HFF-Myc (cell line): ENCODE data around the gene NOP14.

ENCODE experiments used
- DNase-seq: peaks from one replicate; pipeline ENCODE4 v3.0.0-alpha.2; 2011; ENCODE audit warnings: low read depth; ENCODE audit errors: extremely low read depth
- H3K4me3 ChIP-seq: replicated peaks from 2 replicates; pipeline ENCODE4 v1.5.1; 2011; ENCODE audit warnings: low read depth, mild to moderate bottlenecking, control low read depth, low read length
- TF ChIP-seq, protein P1 (sequence below): IDR thresholded peaks from 2 replicates; pipeline ENCODE4 v1.5.1; 2012; ENCODE audit warnings: mild to moderate bottlenecking, low read depth, low read length, control low read depth; ENCODE audit errors: missing control alignments

Gene NOP14

DNA sequence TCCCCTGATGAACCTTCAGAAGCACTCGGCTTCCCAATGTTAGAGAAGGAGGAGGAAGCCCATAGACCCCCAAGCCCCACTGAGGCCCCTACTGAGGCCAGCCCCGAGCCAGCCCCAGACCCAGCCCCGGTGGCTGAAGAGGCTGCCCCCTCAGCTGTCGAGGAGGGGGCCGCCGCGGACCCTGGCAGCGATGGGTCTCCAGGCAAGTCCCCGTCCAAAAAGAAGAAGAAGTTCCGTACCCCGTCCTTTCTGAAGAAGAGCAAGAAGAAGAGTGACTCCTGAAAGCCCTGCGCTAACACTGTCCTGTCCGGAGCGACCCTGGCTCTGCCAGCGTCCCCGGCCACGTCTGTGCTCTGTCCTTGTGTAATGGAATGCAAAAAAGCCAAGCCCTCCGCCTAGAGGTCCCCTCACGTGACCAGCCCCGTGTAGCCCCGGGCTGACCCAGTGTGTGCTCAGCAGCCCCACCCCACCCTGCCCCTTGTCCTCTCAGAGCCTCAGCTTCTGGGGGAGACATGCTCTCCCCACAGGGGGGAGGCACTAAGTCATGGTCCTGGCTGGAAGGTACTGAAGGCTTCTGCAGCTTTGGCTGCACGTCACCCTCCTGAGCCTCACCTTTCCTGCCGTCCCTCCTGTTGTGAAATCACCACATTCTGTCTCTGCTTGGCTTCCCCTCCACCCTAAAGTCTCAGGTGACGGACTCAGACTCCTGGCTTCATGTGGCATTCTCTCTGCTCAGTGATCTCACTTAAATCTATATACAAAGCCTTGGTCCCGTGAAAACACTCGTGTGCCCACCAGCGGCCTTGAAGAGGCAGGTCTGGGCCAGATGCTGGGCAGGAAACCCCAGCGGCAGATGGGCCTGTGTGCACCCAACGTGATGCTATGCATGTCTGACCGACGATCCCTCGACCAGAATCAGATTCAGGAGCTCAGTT lies 34.7 kb downstream of the NOP14 start:
- TF ChIP-seq, protein P1, sequence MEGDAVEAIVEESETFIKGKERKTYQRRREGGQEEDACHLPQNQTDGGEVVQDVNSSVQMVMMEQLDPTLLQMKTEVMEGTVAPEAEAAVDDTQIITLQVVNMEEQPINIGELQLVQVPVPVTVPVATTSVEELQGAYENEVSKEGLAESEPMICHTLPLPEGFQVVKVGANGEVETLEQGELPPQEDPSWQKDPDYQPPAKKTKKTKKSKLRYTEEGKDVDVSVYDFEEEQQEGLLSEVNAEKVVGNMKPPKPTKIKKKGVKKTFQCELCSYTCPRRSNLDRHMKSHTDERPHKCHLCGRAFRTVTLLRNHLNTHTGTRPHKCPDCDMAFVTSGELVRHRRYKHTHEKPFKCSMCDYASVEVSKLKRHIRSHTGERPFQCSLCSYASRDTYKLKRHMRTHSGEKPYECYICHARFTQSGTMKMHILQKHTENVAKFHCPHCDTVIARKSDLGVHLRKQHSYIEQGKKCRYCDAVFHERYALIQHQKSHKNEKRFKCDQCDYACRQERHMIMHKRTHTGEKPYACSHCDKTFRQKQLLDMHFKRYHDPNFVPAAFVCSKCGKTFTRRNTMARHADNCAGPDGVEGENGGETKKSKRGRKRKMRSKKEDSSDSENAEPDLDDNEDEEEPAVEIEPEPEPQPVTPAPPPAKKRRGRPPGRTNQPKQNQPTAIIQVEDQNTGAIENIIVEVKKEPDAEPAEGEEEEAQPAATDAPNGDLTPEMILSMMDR = no peak
- H3K4me3 ChIP-seq = no peak overlapping the region
- no peak for DNase-seq

DNA sequence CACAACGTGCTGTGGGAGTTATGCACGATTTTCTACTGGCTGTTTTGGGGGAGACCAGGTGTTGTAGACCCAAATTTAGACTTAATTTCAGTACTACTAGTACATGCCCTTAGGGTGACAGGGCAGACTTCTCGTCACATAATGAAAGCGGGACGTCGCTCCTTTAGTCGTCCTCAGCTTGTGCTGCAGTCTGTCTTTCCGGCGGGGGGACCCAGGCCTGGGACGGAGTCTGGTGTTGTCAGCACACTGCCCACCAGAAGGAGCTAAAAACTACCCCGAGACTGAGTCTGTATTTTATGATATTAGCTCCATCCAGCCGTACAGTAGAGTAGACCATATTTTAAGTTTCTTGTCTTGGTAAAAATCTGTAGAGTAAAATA lies 35.5 kb downstream of the NOP14 start:
- TF ChIP-seq, protein P1 = no peak
- DNase-seq = no peak
- H3K4me3 ChIP-seq = no peak overlapping the region

DNA sequence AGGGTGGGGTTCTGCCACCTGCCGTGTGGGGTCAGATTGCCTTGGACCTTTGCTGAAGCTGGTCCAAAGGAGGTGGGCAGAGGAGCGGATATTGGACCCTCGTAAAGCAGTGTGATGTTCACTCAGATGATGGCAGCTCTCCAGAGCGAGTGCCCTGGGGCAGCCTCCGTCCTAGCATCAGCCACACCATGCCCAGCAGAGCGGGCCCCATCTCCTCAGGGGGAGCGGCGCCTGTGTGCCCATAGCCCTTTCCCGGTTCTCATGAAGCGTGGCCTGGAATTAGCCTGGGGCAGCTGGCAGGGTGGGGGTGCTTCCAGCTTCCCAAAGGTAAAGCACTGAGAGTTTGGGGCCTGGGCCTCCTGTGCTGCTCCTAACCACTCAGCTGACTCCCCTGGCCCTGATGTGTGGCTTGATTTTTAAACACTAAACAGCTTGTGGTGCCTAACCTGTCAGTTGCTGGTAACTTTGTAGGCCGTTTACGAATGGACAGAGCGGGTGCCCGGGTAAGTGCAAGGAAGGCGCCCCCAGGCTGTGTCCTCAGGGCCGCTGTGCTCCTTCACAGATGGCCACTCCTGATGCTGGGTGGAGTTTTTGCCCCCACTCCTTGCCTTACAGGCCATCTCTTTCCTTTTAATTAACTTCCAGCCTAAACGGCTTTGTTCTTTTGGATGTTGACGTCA lies 36.0 kb downstream of the NOP14 start:
- TF ChIP-seq, protein P1 = no peak
- DNase-seq = no peak
- H3K4me3 ChIP-seq = no peak overlapping the region

DNA sequence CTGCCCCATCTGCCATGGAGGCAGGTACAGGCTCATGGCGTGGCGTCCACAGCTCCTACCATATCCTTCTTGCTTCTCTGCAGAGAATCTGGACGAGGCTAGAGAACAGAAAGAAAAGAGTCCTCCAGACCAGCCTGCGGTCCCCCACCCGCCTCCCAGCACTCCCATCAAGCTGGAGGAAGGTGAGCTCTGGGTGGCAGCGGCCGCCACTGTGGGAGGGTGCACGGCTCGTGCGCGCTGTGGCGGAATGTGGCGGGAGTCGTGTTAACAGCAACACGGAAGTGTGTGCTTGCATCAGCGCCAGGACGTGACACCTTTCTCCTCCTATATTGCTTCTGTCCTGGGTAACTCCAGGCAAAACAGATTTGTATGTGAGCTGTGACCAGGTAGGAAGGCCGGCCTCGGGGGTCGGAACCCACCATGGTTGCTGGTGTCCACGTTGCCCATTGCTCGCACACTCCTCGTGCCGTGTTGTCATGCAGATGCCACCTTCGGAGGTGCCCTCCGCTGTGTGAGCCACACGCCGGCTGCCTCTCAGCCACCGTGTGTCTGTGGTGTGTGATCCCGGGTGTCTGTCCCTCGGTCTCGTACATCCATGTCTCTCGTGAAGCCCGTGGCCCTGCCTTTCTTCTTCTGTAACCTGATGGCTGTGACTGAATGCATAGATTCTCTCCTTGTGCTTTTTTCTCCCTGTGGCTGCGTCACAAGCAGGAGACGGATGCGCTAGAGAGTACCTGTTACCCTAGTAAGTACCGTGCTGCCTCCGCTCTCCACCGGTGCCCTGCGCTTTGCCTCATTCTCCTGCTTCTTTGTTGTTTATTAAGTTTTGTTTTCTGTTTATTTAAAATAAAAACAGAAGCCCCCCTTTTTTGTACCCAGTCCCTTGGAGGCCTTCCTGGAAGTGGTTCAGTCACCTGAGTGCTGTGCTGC lies 37.0 kb downstream of the NOP14 start:
- DNase-seq = no peak
- TF ChIP-seq, protein P1 = no peak
- H3K4me3 ChIP-seq = no peak overlapping the region

DNA sequence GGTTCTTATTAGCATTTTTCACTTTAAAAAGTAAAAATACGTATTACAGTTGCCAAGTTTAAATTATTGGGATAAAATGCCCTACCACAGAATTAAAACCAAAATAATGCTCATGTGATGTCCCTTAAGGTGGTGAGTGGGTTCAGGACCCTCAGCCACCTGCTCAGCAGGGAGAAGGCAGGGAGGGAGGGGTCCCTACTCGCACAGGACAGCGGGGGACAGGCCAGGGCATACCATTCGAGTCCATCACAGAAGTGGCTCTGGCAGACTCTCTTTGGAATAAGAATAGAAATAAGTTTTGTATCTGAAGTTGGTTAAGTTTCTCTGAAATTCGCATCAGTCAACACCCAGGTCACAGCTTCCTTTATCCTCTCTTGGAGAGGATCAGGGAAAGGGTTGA lies 37.7 kb downstream of the NOP14 start:
- DNase-seq = no peak
- TF ChIP-seq, protein P1 = no peak

DNA sequence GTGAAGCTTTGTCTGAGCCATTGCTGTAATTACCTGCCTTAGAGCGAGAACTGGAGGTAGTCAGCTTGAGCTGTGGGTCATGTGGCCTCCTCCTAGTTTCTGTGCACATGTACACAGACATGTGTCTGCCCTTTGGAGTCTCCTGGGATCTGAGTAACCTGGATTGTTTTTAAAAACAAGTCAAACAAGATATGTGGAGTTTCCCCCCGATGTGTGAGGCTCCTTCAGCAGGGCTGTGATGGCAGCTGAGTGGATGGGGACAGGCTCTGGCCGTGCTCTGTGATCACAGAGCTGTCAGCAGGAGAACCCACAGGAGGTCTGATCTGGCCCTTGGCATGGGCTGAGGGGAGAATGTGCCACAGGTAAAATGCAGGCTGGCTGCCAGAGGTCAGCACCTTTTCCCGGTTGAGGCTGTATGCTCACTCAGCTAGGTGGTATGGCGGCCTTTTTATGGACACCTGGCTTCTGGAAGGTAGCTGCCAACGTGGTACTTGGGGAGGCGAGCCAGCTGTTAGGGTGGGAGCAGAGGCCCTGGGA lies 38.4 kb downstream of the NOP14 start:
- TF ChIP-seq, protein P1 = no peak
- DNase-seq = no peak
- no peak overlapping the region for H3K4me3 ChIP-seq

More for the DNA sequence above, 37.7 kb downstream of the NOP14 start:
- no peak overlapping the region for H3K4me3 ChIP-seq
